ENCODE results near the gene TSPAN6. TPM values are rescaled to one million over a fixed set of nuclear protein-coding genes. Genes with fewer than 3 reads are reported as not detected.

The TSPAN6 gene
- total RNA-seq, 3 donors from 2014 or later: 30.9 to 49.5 (median 40.6) TPM

GRCh38 chrX:100658941-100659381 lies 22.4 kb upstream of the TSPAN6 start:
- H3K4me3 ChIP-seq: no peak overlapping the region
- H3K27me3 ChIP-seq: peaks cover 0 to 39% of the 10 kb centered on the region in 2 donors
- peak overlapping the region in 1 of 2 donors; percentile 33 for H3K27ac ChIP-seq
- DNase-seq (ENCODE audit: low spot score in 2 of 2): no peak
- intact Hi-C loops (cut with DNase I; ENCODE audit: low total_unique reads): no loop called here
- H3K9me3 ChIP-seq: no peaks in the 10 kb centered on the region
- no peaks in the 10 kb centered on the region for H3K4me1 ChIP-seq
- no peaks in the 10 kb centered on the region for H3K36me3 ChIP-seq
- TF ChIP-seq POLR2AphosphoS5 (IDR thresholded peaks at IDR 0.05): no peak
- TF ChIP-seq CTCF (IDR thresholded peaks at IDR 0.05): no peak
- no peak for TF ChIP-seq POLR2A (IDR thresholded peaks at IDR 0.05)

- DNase-seq (ENCODE audit: low spot score in 2 of 2): no peak
- no peak for TF ChIP-seq CTCF (IDR thresholded peaks at IDR 0.05)
- intact Hi-C loops (cut with DNase I; ENCODE audit: low total_unique reads): no loop called here
- Histone ChIP-seq H3K4me3 (no peak overlapping the region), H3K27ac (peak overlapping the region in 1 of 2 donors; percentile 32), H3K9me3 (no peaks in the 10 kb centered on the region), H3K4me1 (no peaks in the 10 kb centered on the region), H3K27me3 (peaks cover 0 to 25% of the 10 kb centered on the region in 2 donors), H3K36me3 (no peaks in the 10 kb centered on the region)
Observed at GRCh38 chrX:100654261-100654660, 17.7 kb upstream of the TSPAN6 start.

- H3K4me3 ChIP-seq: no peak overlapping the region
- peaks cover 0 to 33% of the 10 kb centered on the region in 2 donors for H3K27me3 ChIP-seq
- no peak for DNase-seq (ENCODE audit: low spot score in 2 of 2)
- intact Hi-C loops (cut with DNase I; ENCODE audit: low total_unique reads): no loop called here
- no peak for TF ChIP-seq POLR2A (IDR thresholded peaks at IDR 0.05)
- TF ChIP-seq POLR2AphosphoS5 (IDR thresholded peaks at IDR 0.05): no peak
- no peak for TF ChIP-seq CTCF (IDR thresholded peaks at IDR 0.05)
- H3K27ac ChIP-seq: no peak overlapping the region
- no peaks in the 10 kb centered on the region for H3K9me3 ChIP-seq
- no peaks in the 10 kb centered on the region for H3K4me1 ChIP-seq
- H3K36me3 ChIP-seq: no peaks in the 10 kb centered on the region
Observed at GRCh38 chrX:100652266-100652665, 15.7 kb upstream of the TSPAN6 start.

- H3K27me3 ChIP-seq: peaks cover 0 to 40% of the 10 kb centered on the region in 2 donors
- H3K4me3 ChIP-seq: no peak overlapping the region
- no peak for DNase-seq (ENCODE audit: low spot score in 2 of 2)
- no peaks in the 10 kb centered on the region for H3K36me3 ChIP-seq
- peak overlapping the region; percentile 69 to 91 for H3K27ac ChIP-seq
- TF ChIP-seq CTCF (IDR thresholded peaks at IDR 0.05) (no peak), POLR2AphosphoS5 (IDR thresholded peaks at IDR 0.05) (no peak), POLR2A (IDR thresholded peaks at IDR 0.05) (no peak)
- no peaks in the 10 kb centered on the region for H3K4me1 ChIP-seq
- H3K9me3 ChIP-seq: no peaks in the 10 kb centered on the region
- intact Hi-C loops (cut with DNase I; ENCODE audit: low total_unique reads): no loop called here
Observed at GRCh38 chrX:100650841-100651240, 14.2 kb upstream of the TSPAN6 start.

GRCh38 chrX:100649550-100650356 lies 13.1 kb upstream of the TSPAN6 start:
- H3K4me1 ChIP-seq: no peaks in the 10 kb centered on the region
- H3K9me3 ChIP-seq: no peaks in the 10 kb centered on the region
- TF ChIP-seq POLR2AphosphoS5 (IDR thresholded peaks at IDR 0.05) (peak; percentile 64 to 79 (median 66)), CTCF (IDR thresholded peaks at IDR 0.05) (no peak)
- peak overlapping the region; percentile 69 to 91 for H3K27ac ChIP-seq
- intact Hi-C loops (cut with DNase I; ENCODE audit: low total_unique reads): no loop called here
- DNase-seq (ENCODE audit: low spot score in 2 of 2): peak in 1 of 2 donors; percentile 59
- peaks cover 0 to 41% of the 10 kb centered on the region in 2 donors for H3K27me3 ChIP-seq
- peak overlapping the region in 1 of 3 donors; percentile 17 for H3K4me3 ChIP-seq
- no peaks in the 10 kb centered on the region for H3K36me3 ChIP-seq
